CD14-positive monocyte (primary cell): ENCODE measurements around the gene ZEB2. TPM values are rescaled to one million over a fixed set of nuclear protein-coding genes. Genes with fewer than 3 reads are reported as not detected.

Experiments used
- DNase-seq, 3 donors: peaks; one replicate each; pipeline ENCODE4 v3.0.0-alpha.2; 2011 to 2022
- H2AFZ ChIP-seq: 2 replicates; pipeline ENCODE4 v1.6.0; 2012; ENCODE audit warnings: mild to moderate bottlenecking, low read depth, low read length, inconsistent platforms; ENCODE audit not compliant: insufficient read depth, poor library complexity, severe bottlenecking
- H3K27ac ChIP-seq, 2 donors: 1 replicate in 1 of 2; 2 replicates in 1 of 2; pipeline ENCODE4 v1.5.1; 2012 to 2013; ENCODE audit warnings: low read length in 2 of 2, control low read depth in 1 of 2, inconsistent platforms in 1 of 2, low read depth in 1 of 2, mild to moderate bottlenecking in 1 of 2
- H3K27me3 ChIP-seq, 2 donors: one replicate each; pipeline versions ENCODE4 v1.6.0 to v1.6.1; 2011 to 2013; ENCODE audit warnings: low read length in 2 of 2; ENCODE audit not compliant: control insufficient read depth in 2 of 2, insufficient read depth in 2 of 2
- H3K36me3 ChIP-seq, 2 donors: replicated peaks in 1 of 2; 1 replicate in 1 of 2; 2 replicates in 1 of 2; pipeline versions ENCODE4 v1.5.1 to v1.6.1; 2012 to 2013; ENCODE audit warnings: low read length in 2 of 2, control low read depth in 1 of 2, inconsistent platforms in 1 of 2, mild to moderate bottlenecking in 1 of 2; ENCODE audit not compliant: insufficient read depth in 2 of 2, control insufficient read depth in 1 of 2
- H3K4me1 ChIP-seq, 2 donors: 1 replicate in 1 of 2; 2 replicates in 1 of 2; pipeline versions ENCODE4 v1.5.1 to v1.6.1; 2012 to 2013; ENCODE audit warnings: low read length in 2 of 2, control low read depth in 1 of 2, inconsistent platforms in 1 of 2, mild to moderate bottlenecking in 1 of 2, moderate library complexity in 1 of 2; ENCODE audit not compliant: insufficient read depth in 2 of 2, control insufficient read depth in 1 of 2
- H3K4me2 ChIP-seq: replicated peaks from 2 replicates; pipeline ENCODE3; 2012; ENCODE audit warnings: low read length, moderate library complexity, mild to moderate bottlenecking; ENCODE audit not compliant: poor library complexity, severe bottlenecking; ENCODE audit errors: extremely low read depth
- H3K4me3 ChIP-seq, 3 experiments: fragments of 200-600 bp in 1 of 3; sonication (generic) in 1 of 3; replicated peaks in 1 of 3; 1 replicate in 2 of 3; 2 replicates in 1 of 3; pipeline ENCODE4 v1.5.1; 2011 to 2013; ENCODE audit warnings: low read length in 3 of 3, mild to moderate bottlenecking in 3 of 3, control low read depth in 2 of 3, low read depth in 2 of 3, inconsistent platforms in 1 of 3, moderate library complexity in 1 of 3
- H3K79me2 ChIP-seq: 2 replicates; pipeline ENCODE4 v1.6.0; 2012; ENCODE audit warnings: mild to moderate bottlenecking, control low read depth, inconsistent platforms, low read length, moderate library complexity; ENCODE audit not compliant: insufficient read depth
- H3K9ac ChIP-seq: 2 replicates; pipeline ENCODE4 v1.6.0; 2017; ENCODE audit warnings: low read length, mild to moderate bottlenecking; ENCODE audit not compliant: insufficient read depth, poor library complexity, severe bottlenecking
- H3K9me3 ChIP-seq, 2 donors: replicated peaks in 1 of 2; 1 replicate in 1 of 2; 2 replicates in 1 of 2; pipeline versions ENCODE4 v1.5.1 to v1.6.1; 2012 to 2013; ENCODE audit warnings: low read length in 2 of 2, control low read depth in 1 of 2; ENCODE audit not compliant: control insufficient read depth in 1 of 2, insufficient read depth in 1 of 2
- H4K20me1 ChIP-seq: 2 replicates; pipeline ENCODE4 v1.6.0; 2012; ENCODE audit warnings: mild to moderate bottlenecking, low read length, control low read depth, moderate library complexity; ENCODE audit not compliant: insufficient read depth
- H3K27ac Mint-ChIP-seq, 7 donors: one replicate each; pipeline ENCODE4 v1.8.0; 2020; ENCODE audit warnings: mild to moderate bottlenecking in 7 of 7, mixed read lengths in 7 of 7, moderate library complexity in 6 of 7, inconsistent platforms in 2 of 7
- H3K27me3 Mint-ChIP-seq, 3 donors: one replicate each; pipeline ENCODE4 v1.8.0; 2021 to 2022; ENCODE audit warnings: low read depth in 3 of 3, mild to moderate bottlenecking in 3 of 3, mixed read lengths in 3 of 3, moderate library complexity in 3 of 3, inconsistent platforms in 1 of 3
- H3K36me3 Mint-ChIP-seq, 2 donors: one replicate each; pipeline ENCODE4 v1.8.0; 2020; ENCODE audit warnings: mixed read lengths in 2 of 2, inconsistent platforms in 1 of 2, mild to moderate bottlenecking in 1 of 2
- H3K4me1 Mint-ChIP-seq: one replicate; pipeline ENCODE4 v1.8.0; 2020; ENCODE audit warnings: mild to moderate bottlenecking, mixed read lengths
- H3K4me3 Mint-ChIP-seq, 2 donors: one replicate each; pipeline ENCODE4 v1.8.0; 2020; ENCODE audit warnings: mild to moderate bottlenecking in 2 of 2, mixed read lengths in 2 of 2, moderate library complexity in 1 of 2
- H3K9me3 Mint-ChIP-seq, 7 donors: one replicate each; pipeline ENCODE4 v1.8.0; 2020 to 2022; ENCODE audit warnings: mixed read lengths in 7 of 7, mild to moderate bottlenecking in 6 of 7, moderate library complexity in 6 of 7, inconsistent platforms in 2 of 7
- CTCF ChIP-seq: fragments of 200-600 bp; IDR thresholded peaks from one replicate; pipeline ENCODE4 v1.8.0; 2022; ENCODE audit warnings: antibody characterized with exemption, mild to moderate bottlenecking
- WGBS: methylation state at CpG from one replicate; pipeline ENCODE4 v1.1.5; 2013; ENCODE audit warnings: missing lambda C conversion rate; ENCODE audit not compliant: insufficient coverage; 5-methylcytosine and 5-hydroxymethylcytosine counted together
- intact Hi-C, 2 donors: fragments of 100-400 bp; cut with micrococcal nuclease; formaldehyde crosslinking; loops; one replicate each; pipeline versions ENCODE4 v1.15.0 to v1.15.1; 2023
- polyA plus RNA-seq, 3 donors: library from polyadenylated mRNA; depleted of rRNA in 1 of 3; unstranded in 2 of 3; stranded (reverse) in 1 of 3; fragments of 300-500 nt in 2 of 3; fragments of >200 nt in 1 of 3; fragmentation: Illumina TruSeq in 2 of 3; gene quantifications; 1 replicate in 2 of 3; 2 replicates in 1 of 3; pipeline ENCODE4 v1.2.3, GENCODE V29; 2012 to 2021

ZEB2 gene
- polyA plus RNA-seq, 3 donors, result 76.8 to 325 (median 93.8) TPM

GRCh38 chr2:144465749-144466148 is 54.2 kb downstream of the ZEB2 start:
- peaks cover 100% of the 10 kb centered on the region for H3K79me2 ChIP-seq
- no peaks in the 10 kb centered on the region for H3K9me3 Mint-ChIP-seq
- no peak overlapping the region for H3K9ac ChIP-seq
- no peaks in the 10 kb centered on the region for H3K27me3 ChIP-seq
- intact Hi-C loops, result no loop called here
- no peak for TF ChIP-seq CTCF
- H3K36me3 ChIP-seq, result peaks cover 91 to 99% of the 10 kb centered on the region in 2 donors
- peaks cover 62% of the 10 kb centered on the region for H3K4me1 Mint-ChIP-seq
- no peaks in the 10 kb centered on the region for H3K9me3 ChIP-seq
- whole genome bisulfite sequencing, result 80% methylated on average over 5 of the region's 9 CpGs
- H3K4me3 Mint-ChIP-seq, result no peak overlapping the region
- H3K4me2 ChIP-seq, result no peak overlapping the region
- peaks cover 33% of the 10 kb centered on the region in 2 donors for H3K4me1 ChIP-seq
- H3K27ac ChIP-seq, result peak overlapping the region in 1 of 2 donors; percentile 63
- H2AFZ ChIP-seq, result no peak overlapping the region
- H4K20me1 ChIP-seq, result peaks cover 100% of the 10 kb centered on the region
- peak overlapping the region in 3 of 7 donors; percentile 42 to 70 (median 46) for H3K27ac Mint-ChIP-seq
- no peaks in the 10 kb centered on the region for H3K27me3 Mint-ChIP-seq
- H3K36me3 Mint-ChIP-seq, result peaks cover 75 to 85% of the 10 kb centered on the region in 2 donors
- no peak for DNase-seq
- no peak overlapping the region for H3K4me3 ChIP-seq

- H3K9me3 Mint-ChIP-seq, result no peaks in the 10 kb centered on the region
- Histone ChIP-seq H4K20me1 (peaks cover 100% of the 10 kb centered on the region), H3K4me3 (no peak overlapping the region), H3K4me2 (no peak overlapping the region), H3K4me1 (peaks cover 40 to 42% of the 10 kb centered on the region in 2 donors), H2AFZ (no peak overlapping the region), H3K79me2 (peaks cover 100% of the 10 kb centered on the region), H3K27ac (peak overlapping the region in 1 of 2 donors; percentile 63), H3K36me3 (peaks cover 87 to 95% of the 10 kb centered on the region in 2 donors), H3K27me3 (no peaks in the 10 kb centered on the region), H3K9ac (no peak overlapping the region), H3K9me3 (no peaks in the 10 kb centered on the region)
- WGBS, result no CpG with 5 or more reads among the region's 5 CpGs
- H3K27me3 Mint-ChIP-seq, result no peaks in the 10 kb centered on the region
- no peak for DNase-seq
- intact Hi-C loops, result no loop called here
- TF ChIP-seq CTCF, result no peak
- H3K4me3 Mint-ChIP-seq, result no peak overlapping the region
- H3K27ac Mint-ChIP-seq, result peak overlapping the region in 4 of 7 donors; percentile 31 to 72 (median 53)
- peaks cover 81 to 92% of the 10 kb centered on the region in 2 donors for H3K36me3 Mint-ChIP-seq
- H3K4me1 Mint-ChIP-seq, result peaks cover 65% of the 10 kb centered on the region
These were observed 55.2 kb downstream of the ZEB2 start for GRCh38 chr2:144464730-144465129.
